Muscle layer of colon (tissue), 2 donors: Measurements from ENCODE around the gene SHC4.
"Not testable (repeated sequence)": the region's sequence is repeated elsewhere in the genome, so short reads cannot be mapped to it uniquely, and the experiment has no call there.

Experiments
- H3K27ac ChIP-seq: one replicate; pipeline ENCODE4 v1.7.0; 2013; ENCODE audit warnings: low read depth, mild to moderate bottlenecking, low read length, moderate library complexity
- H3K27me3 ChIP-seq, 2 donors: one replicate each; pipeline ENCODE4 v1.7.0; 2013; ENCODE audit warnings: low read length in 2 of 2, mild to moderate bottlenecking in 2 of 2; ENCODE audit not compliant: insufficient read depth in 2 of 2, control insufficient read depth in 1 of 2
- H3K36me3 ChIP-seq: one replicate; pipeline ENCODE4 v1.7.0; 2013; ENCODE audit warnings: mild to moderate bottlenecking, low read length; ENCODE audit not compliant: insufficient read depth
- H3K4me1 ChIP-seq: one replicate; pipeline ENCODE4 v1.7.0; 2013; ENCODE audit warnings: mild to moderate bottlenecking, low read length; ENCODE audit not compliant: insufficient read depth
- H3K4me3 ChIP-seq, 2 donors: one replicate each; pipeline ENCODE4 v1.7.0; 2013; ENCODE audit warnings: low read length in 2 of 2, low read depth in 1 of 2, mild to moderate bottlenecking in 1 of 2, moderate library complexity in 1 of 2
- H3K9ac ChIP-seq: one replicate; pipeline ENCODE4 v1.7.0; 2013; ENCODE audit warnings: low read length
- H3K9me3 ChIP-seq: one replicate; pipeline ENCODE4 v1.7.0; 2013; ENCODE audit warnings: mild to moderate bottlenecking, low read length
- donor health status: abdominal sarcoma.
- donor health status: Adenocarcinoma of cecum.

Gene SHC4

DNA sequence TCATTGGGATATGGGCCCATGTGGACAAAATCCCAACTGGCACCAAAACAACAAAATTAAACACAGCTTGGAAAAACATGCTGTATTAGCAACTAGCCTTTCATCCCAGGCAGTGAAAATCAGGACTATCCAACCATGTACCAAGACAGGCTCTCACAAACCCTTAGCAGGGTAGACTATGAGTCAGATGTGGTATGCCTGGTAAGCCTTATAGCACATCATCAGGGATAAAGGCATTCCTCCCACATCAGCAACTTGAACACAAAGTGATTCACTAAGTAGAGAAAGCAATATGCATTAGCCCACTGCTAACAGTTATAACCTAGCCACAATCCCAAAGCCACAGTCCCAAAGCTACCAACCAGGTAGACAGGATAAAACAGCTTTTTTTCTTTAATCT, 160.9 kb downstream of the SHC4 start:
- Histone ChIP-seq H3K9ac (no peak overlapping the region), H3K9me3 (no peaks in the 10 kb centered on the region)

DNA sequence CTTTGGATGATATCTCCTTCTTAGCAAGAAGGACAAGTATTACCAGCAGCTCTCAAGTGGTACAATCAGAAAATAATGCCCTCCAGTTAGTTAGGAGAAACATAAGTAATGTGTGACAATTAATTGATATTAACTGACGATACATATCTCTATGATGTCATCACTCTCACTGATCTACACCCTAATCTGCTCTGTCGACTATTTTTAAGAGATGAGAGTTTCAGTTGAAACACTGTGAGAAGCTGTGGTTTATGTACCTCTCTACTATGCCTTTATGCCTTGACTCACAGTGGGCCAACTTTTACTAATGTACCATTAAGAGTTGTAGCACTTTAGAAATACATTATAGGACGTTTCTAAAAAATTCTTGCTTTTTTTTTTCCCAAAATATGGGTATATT, 161.5 kb downstream of the SHC4 start:
- Histone ChIP-seq H3K9ac (no peak overlapping the region), H3K27ac (no peak overlapping the region), H3K4me1 (no peaks in the 10 kb centered on the region), H3K27me3 (no peaks in the 10 kb centered on the region), H3K36me3 (no peaks in the 10 kb centered on the region), H3K4me3 (no peak overlapping the region), H3K9me3 (no peaks in the 10 kb centered on the region)

More for the DNA sequence above, 160.9 kb downstream of the SHC4 start:
- Histone ChIP-seq H3K36me3 (no peaks in the 10 kb centered on the region), H3K27ac (no peak overlapping the region), H3K27me3 (no peaks in the 10 kb centered on the region), H3K4me3 (no peak overlapping the region), H3K4me1 (no peaks in the 10 kb centered on the region)

DNA sequence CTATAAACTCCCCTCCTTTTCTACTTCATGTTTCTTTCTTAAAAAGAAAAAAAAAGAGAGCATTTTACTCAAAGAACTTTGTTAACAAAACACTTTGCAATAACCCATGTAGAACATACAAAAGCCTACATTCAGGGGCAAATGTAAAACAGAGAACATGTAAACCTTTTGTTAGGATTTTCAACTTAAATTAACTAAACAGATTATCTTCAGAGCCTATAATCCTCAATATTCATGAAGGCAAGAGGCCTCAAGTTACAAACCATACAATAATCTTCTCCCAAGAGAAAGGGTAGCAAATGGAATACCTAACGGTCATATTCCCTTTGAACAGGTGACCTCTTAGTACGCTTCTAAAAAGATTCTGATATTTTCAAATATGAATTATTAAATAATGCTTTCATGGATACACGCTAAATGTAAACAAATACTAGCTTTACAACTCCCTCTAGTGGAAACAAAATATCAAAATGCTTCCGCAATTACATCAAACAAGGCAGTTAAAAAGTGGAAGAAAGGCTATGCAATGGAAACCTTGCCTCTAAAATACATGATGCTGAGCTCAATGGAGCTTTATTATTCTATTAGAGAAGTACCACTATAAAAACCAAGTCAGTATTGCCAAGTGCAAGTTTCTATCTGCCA, 162.8 kb downstream of the SHC4 start:
- no peaks in the 10 kb centered on the region for H3K27me3 ChIP-seq
- no peaks in the 10 kb centered on the region for H3K4me1 ChIP-seq
- no peaks in the 10 kb centered on the region for H3K9me3 ChIP-seq
- no peaks in the 10 kb centered on the region for H3K36me3 ChIP-seq
- no peak overlapping the region for H3K27ac ChIP-seq
- H3K4me3 ChIP-seq: no peak overlapping the region
- no peak overlapping the region for H3K9ac ChIP-seq

DNA sequence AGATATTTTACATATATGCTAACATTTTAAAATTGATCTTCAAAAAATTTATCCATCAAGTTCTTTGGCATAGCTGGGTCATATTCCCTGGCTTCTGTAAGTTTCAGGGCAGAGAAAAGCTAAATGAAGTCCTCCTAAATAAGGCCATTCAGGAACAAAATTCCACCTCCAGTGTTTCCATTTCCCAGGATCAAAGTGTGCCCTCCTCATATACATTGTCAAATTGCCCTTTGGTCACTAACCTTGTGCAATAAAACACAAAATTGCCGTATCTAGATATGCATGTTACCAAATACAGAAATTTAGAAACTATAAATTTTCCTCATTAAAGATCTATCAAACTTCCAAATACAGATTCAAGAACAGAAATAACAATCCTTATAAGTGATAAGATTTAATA, 163.5 kb downstream of the SHC4 start:
- H3K4me3 ChIP-seq: no peak overlapping the region
- H3K36me3 ChIP-seq: no peaks in the 10 kb centered on the region
- H3K9ac ChIP-seq: no peak overlapping the region
- no peak overlapping the region for H3K27ac ChIP-seq
- H3K4me1 ChIP-seq: no peaks in the 10 kb centered on the region
- no peaks in the 10 kb centered on the region for H3K9me3 ChIP-seq
- no peaks in the 10 kb centered on the region for H3K27me3 ChIP-seq

DNA sequence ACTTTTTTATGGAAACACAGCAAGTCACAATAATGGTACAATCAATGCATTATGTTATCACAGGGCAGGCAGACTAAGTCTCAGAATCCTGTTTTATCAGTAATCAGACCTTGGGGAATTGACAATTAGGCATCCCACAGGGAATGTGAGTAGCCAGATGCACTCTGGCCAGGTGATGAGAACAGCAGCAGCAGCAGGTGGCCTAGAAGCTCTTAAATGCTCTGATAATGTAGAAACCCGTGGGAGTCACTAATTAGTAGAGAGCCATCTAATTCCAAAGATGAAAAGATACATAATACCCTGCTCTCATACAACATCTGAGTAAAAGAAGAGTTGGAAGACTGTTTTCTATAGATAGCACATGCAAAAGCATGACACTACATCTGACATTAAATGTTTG, 165.4 kb downstream of the SHC4 start:
- H3K27me3 ChIP-seq: no peaks in the 10 kb centered on the region
- H3K4me3 ChIP-seq: no peak overlapping the region
- no peaks in the 10 kb centered on the region for H3K4me1 ChIP-seq
- H3K36me3 ChIP-seq: no peaks in the 10 kb centered on the region
- H3K27ac ChIP-seq: no peak overlapping the region
- H3K9ac ChIP-seq: no peak overlapping the region
- H3K9me3 ChIP-seq: no peaks in the 10 kb centered on the region

DNA sequence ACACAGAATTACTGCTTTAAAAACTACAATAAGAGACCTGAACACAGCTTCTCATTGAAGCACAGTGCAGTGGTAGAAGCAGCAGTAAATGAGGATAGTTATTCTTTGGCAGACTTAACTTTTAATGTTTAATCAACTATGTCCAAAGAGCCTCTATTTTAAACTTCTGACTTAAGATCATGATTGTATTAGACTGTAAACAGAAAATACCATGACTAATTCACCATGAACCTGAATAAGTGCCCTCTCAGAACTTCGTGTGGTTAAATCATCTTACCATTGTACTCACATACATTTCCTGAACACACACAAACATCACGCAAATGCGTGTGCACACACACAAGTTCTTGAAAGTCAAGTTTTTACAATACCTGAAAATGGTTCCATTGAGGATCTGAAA, 166.8 kb downstream of the SHC4 start:
- no peaks in the 10 kb centered on the region for H3K27me3 ChIP-seq
- H3K4me1 ChIP-seq: no peaks in the 10 kb centered on the region
- H3K9me3 ChIP-seq: no peaks in the 10 kb centered on the region
- no peaks in the 10 kb centered on the region for H3K36me3 ChIP-seq
- no peak overlapping the region for H3K27ac ChIP-seq
- no peak overlapping the region for H3K9ac ChIP-seq
- H3K4me3 ChIP-seq: no peak overlapping the region

DNA sequence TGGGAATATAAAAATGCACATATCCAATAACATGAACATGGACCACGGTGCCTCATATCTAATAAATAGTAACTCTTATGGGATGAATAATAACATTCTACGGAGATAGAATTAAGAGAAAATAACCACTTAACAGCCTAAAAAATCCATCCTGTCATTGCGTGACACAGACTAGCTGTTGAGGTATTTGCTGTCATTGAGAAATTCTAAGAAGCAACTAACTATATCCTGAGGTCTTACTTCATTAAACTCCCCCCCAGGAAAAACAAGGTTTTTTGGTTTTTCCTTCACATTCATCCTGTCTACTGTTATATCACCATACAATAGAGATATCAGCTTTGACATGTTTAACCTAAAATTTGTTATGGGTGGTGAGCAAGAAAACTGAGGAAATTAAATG, 167.2 kb downstream of the SHC4 start:
- no peaks in the 10 kb centered on the region for H3K27me3 ChIP-seq
- no peak overlapping the region for H3K27ac ChIP-seq
- H3K4me3 ChIP-seq: no peak overlapping the region
- H3K9me3 ChIP-seq: no peaks in the 10 kb centered on the region
- H3K4me1 ChIP-seq: no peaks in the 10 kb centered on the region
- H3K36me3 ChIP-seq: no peaks in the 10 kb centered on the region
- H3K9ac ChIP-seq: no peak overlapping the region

DNA sequence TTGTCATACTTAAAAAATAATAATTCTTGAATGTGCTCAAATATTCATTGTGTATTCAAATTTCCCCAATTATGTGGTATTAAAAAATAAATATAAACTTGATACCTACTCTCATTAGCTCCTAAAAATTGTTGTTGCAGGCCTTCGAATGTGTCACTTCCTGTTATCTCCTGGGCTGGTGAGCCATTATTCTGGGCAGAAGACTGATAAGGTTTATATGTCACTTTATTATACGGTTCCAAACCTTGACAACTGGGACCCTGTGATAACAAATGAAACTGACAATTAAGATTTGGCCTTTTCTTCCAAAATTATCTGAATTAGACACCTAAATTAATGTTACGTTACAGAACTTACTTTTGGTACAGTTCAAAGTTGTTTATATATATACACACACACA, 167.8 kb downstream of the SHC4 start:
- Histone ChIP-seq H3K27ac (no peak overlapping the region), H3K9me3 (no peaks in the 10 kb centered on the region), H3K36me3 (no peaks in the 10 kb centered on the region), H3K4me1 (no peaks in the 10 kb centered on the region), H3K4me3 (no peak overlapping the region), H3K9ac (no peak overlapping the region), H3K27me3 (no peaks in the 10 kb centered on the region)

DNA sequence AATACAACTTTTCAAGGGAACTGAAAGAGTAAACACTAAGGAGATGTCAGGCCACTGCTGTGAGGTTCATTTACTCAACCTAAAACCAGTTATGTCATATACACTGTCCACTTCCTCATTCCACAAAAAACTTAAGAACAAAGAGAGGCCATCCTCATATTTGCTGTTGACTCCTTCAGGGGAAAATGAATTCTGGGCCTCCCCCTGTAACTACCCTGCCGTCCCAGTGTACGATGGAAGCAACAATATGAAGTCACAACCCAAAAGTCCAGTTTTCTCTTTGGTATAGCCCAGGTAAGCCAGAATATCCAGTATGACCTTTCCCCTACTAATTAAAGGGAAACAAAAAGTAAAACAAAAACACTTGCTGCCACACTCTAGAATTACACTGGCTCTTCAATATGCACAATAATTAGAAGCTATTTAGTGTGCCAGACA, 169.0 kb downstream of the SHC4 start:
- H3K27me3 ChIP-seq: no peaks in the 10 kb centered on the region
- no peaks in the 10 kb centered on the region for H3K9me3 ChIP-seq
- no peak overlapping the region for H3K4me3 ChIP-seq
- H3K36me3 ChIP-seq: no peaks in the 10 kb centered on the region
- H3K4me1 ChIP-seq: no peaks in the 10 kb centered on the region
- H3K27ac ChIP-seq: no peak overlapping the region
- no peak overlapping the region for H3K9ac ChIP-seq

DNA sequence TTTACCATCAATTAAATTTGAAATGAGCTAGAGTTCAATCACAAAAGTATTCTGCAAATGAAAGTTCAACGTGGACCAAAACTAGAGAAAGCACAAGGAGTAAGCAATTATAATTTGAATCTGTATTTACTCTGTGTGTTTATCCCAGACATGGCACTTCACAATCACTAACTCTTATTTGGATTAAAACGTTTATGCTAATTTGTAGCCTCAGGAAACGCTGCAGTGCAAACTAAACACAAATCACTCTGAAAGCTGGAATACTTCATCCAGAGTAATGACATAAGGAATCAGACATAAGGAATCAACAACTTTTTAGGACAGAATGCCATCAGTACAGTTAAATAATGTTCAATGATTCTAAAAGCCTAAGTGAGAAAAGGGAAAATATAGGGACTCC, 171.3 kb downstream of the SHC4 start:
- no peaks in the 10 kb centered on the region for H3K36me3 ChIP-seq
- H3K4me1 ChIP-seq: no peaks in the 10 kb centered on the region
- H3K4me3 ChIP-seq: no peak overlapping the region
- no peak overlapping the region for H3K27ac ChIP-seq
- H3K27me3 ChIP-seq: no peaks in the 10 kb centered on the region
- no peak overlapping the region for H3K9ac ChIP-seq
- no peaks in the 10 kb centered on the region for H3K9me3 ChIP-seq

DNA sequence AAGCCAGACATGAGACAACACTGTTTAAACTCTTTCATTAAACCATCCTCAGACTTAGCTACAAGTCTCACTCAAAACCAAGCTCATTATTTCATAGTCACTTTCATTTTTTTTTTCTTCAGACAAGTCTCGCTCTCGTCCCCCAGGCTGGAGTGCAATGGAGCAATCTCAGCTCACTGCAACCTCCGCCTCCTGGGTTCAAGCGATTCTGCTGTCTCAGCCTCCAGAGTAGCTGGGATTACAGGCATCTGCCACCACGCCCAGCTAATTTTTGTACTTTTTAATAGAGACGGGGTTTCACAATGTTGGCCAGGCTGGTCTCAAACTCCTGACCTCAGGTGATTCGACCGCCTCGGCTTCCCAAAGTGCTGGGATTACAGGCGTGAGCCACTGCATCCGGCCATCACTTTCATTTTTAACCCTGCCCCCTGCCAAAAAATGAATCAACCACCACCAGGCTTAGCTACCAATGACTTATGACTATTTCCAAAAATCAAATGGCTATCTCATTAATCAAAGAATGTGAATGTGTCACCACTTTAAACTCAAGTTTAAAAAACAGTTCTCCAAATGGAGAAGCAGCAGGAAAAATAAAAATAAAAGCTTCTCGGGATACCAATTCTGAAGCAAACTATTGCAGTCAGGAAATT, 173.1 kb downstream of the SHC4 start:
- H3K4me3 ChIP-seq, H3K36me3 ChIP-seq, H3K27me3 ChIP-seq, H3K9me3 ChIP-seq, H3K4me1 ChIP-seq, H3K9ac ChIP-seq, H3K27ac ChIP-seq: not testable (repeated sequence)

DNA sequence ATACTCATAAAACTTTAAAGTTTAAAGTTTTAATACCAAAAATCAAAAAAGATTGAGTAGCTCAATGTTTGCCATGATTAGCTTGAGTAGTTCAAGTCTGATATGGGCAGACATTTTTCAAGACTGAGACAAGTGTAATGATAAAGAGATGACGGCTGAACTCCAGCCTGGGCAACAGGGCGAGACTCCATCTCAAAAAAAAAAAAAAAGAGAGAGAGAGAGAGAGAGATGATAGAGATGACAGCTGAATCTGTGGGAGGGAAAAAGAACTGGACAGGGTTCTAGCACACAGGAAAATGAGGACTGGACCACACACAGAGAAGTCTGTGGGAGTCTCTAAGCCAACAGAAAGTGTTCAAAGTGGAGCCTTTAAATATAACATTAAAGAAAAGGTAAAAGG, 178.0 kb downstream of the SHC4 start:
- Histone ChIP-seq H3K4me3 (no peak overlapping the region), H3K9ac (no peak overlapping the region), H3K36me3 (peaks cover 9% of the 10 kb centered on the region), H3K27ac (no peak overlapping the region), H3K9me3 (no peaks in the 10 kb centered on the region), H3K4me1 (no peaks in the 10 kb centered on the region), H3K27me3 (no peaks in the 10 kb centered on the region)
